Measurements from ENCODE around the gene SLC35B2.

The SLC35B2 gene

GRCh38 chr6:44286747-44287146 is 29.4 kb upstream of the SLC35B2 start:
- no peak for DNase-seq (ENCODE audit: low read depth in 1 of 2, low spot score in 1 of 2)

GRCh38 chr6:44286285-44286565 is 28.9 kb upstream of the SLC35B2 start:
- no peak for DNase-seq (ENCODE audit: low read depth in 1 of 2, low spot score in 1 of 2)

DNA sequence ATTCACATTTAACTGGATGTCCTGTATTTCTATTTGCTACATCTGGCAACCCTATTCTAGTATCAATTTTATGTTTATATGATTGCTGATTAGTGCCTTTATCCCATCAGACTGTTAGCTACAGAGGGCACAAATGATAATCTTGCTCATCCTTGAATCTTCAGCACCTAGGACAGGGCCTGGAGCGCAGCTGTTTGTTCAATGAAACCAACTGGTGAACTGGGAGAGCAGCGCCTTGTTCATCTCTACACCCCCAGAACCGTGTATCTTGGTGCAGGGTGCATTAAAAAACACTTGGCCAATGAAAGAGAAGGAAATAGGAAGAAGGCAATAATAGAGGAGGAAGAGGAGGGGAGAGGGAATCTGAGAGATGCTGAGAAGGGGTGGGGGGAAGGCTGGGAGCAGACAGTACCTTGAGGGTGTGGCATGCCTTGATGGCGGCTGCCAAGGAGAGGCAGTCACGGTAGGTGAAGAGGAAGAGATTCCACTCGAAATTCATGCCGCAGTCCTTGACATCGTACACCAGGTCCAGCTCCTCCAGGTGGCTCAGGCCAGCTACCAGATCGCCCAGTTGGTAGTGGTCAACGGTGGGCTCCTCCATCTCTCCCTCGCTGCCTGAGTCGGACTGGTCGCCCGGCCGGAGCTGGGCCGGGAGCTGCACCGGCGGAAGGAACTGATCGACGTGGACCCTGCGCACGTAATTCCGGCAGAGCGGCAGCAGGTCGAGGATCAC is 28.4 kb upstream of the SLC35B2 start:
- no peak for DNase-seq (ENCODE audit: low read depth in 1 of 2, low spot score in 1 of 2)

GRCh38 chr6:44284867-44285266 is 27.5 kb upstream of the SLC35B2 start:
- DNase-seq (ENCODE audit: low read depth in 1 of 2, low spot score in 1 of 2) = no peak

- DNase-seq (ENCODE audit: low read depth in 1 of 2, low spot score in 1 of 2) = no peak
Observed at GRCh38 chr6:44284121-44284520, 26.8 kb upstream of the SLC35B2 start.

- no peak for DNase-seq (ENCODE audit: low read depth in 1 of 2, low spot score in 1 of 2)
Observed at GRCh38 chr6:44278774-44279697, 21.7 kb upstream of the SLC35B2 start.

DNA sequence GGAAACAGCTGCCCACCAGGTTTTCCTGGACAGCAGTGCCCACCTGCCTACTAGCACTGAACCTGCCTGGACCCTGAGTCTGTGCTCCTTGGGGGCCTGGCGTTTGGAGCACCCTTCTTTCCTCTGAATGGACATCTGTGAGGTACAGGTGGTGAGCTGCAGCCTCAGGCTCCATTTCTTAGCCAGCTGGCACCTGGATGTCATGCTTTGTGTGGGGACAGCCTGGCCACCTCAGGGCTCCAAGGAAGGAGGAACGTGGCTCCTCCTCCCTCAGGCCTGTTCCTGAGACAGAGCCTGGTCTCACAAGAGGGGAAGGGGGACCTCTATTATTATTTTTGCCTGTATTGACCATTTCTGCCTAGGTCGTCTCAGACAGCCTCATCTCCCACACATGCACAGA is 21.0 kb upstream of the SLC35B2 start:
- DNase-seq (ENCODE audit: low read depth in 1 of 2, low spot score in 1 of 2) = no peak

- no peak for DNase-seq (ENCODE audit: low read depth in 1 of 2, low spot score in 1 of 2)
Observed at GRCh38 chr6:44277763-44278162, 20.4 kb upstream of the SLC35B2 start.

- DNase-seq (ENCODE audit: low read depth in 1 of 2, low spot score in 1 of 2) = no peak
Observed at GRCh38 chr6:44276667-44277640, 19.6 kb upstream of the SLC35B2 start.

DNA sequence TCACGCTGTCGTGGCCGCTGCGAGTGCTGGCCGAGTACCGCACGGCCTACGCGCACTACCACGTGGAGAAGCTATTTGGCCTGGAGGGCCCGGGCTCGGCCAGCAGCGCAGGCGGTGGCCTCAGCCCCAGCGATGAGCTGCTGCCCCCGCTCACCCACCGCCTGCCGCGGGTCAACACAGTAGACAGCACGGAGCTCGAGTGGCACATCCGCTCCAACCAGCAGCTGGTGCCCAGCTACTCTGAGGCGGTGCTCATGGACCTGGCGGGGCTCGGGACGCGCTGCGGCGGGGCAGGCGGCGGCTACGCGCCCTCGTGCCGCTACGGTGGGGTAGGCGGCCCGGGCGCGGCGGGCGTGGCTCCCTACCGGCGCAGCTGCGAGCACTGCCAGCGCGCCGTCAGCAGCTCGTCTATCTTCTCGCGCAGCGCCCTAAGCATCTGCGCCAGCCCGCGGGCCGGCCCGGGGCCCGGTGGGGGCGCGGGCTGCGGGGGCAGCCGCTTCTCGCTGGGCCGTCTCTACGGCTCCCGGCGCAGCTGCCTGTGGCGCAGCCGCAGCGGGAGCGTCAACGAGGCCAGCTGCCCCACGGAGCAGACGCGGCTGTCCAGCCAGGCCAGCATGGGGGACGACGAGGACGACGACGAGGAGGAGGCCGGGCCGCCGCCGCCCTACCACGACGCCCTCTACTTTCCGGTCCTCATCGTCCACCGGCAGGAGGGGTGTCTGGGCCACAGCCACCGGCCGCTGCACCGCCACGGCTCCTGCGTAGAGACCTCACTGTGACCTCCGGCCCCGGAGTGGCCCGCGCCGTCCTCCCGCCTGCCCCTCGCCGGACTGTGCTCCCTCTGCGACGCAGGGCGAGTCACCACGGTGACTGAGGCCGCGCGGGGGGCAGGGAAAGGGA is 18.7 kb upstream of the SLC35B2 start:
- no peak for DNase-seq (ENCODE audit: low read depth in 1 of 2, low spot score in 1 of 2)

DNA sequence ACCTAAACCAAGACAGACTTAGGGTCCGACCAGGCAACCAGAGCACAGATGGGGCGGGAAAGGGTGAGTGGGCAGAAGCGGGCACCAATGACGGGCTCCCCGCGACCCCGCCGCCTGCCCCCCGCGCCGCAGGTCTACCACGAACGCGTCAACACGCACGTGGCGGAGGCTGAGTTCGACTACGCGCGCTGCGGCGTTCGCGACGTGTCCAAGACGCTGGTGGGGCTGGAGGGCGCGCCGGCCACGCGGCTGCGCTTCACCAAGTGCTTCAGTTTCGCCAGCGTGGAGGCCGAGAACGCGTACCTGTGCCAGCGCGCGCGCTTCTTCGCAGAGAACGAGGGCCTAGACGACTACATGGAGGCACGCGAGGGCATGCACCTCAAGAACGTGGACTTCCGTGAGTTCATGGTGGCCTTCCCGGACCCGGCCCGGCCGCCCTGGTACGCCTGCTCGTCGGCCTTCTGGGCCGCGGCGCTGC is 18.0 kb upstream of the SLC35B2 start:
- no peak for DNase-seq (ENCODE audit: low read depth in 1 of 2, low spot score in 1 of 2)

DNA sequence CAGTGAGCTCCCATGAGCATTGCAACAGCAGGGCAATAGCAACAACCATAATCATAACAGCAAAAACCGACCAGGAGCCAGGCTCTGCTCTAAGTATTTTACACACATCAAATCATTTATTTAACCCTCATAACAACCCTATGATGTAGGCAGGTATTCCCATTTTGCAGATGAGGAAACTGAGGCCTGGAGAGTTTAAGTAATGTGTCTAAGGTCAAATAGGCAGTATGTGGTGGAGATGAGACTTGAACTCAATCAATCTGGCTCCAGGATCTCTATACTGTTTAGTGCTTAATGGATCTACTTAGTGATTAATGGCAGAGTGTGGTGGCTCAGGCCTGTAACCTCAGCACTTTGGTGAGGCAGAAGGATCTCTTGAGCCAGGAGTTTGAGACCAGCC is 16.3 kb upstream of the SLC35B2 start:
- DNase-seq (ENCODE audit: low read depth in 1 of 2, low spot score in 1 of 2) = no peak

GRCh38 chr6:44272999-44273566 is 15.8 kb upstream of the SLC35B2 start:
- no peak for DNase-seq (ENCODE audit: low read depth in 1 of 2, low spot score in 1 of 2)

GRCh38 chr6:44272529-44272928 is 15.2 kb upstream of the SLC35B2 start:
- DNase-seq (ENCODE audit: low read depth in 1 of 2, low spot score in 1 of 2) = no peak

- no peak for DNase-seq (ENCODE audit: low read depth in 1 of 2, low spot score in 1 of 2)
Observed at GRCh38 chr6:44271914-44272313, 14.6 kb upstream of the SLC35B2 start.

GRCh38 chr6:44271406-44271723 is 14.0 kb upstream of the SLC35B2 start:
- no peak for DNase-seq (ENCODE audit: low read depth in 1 of 2, low spot score in 1 of 2)

DNA sequence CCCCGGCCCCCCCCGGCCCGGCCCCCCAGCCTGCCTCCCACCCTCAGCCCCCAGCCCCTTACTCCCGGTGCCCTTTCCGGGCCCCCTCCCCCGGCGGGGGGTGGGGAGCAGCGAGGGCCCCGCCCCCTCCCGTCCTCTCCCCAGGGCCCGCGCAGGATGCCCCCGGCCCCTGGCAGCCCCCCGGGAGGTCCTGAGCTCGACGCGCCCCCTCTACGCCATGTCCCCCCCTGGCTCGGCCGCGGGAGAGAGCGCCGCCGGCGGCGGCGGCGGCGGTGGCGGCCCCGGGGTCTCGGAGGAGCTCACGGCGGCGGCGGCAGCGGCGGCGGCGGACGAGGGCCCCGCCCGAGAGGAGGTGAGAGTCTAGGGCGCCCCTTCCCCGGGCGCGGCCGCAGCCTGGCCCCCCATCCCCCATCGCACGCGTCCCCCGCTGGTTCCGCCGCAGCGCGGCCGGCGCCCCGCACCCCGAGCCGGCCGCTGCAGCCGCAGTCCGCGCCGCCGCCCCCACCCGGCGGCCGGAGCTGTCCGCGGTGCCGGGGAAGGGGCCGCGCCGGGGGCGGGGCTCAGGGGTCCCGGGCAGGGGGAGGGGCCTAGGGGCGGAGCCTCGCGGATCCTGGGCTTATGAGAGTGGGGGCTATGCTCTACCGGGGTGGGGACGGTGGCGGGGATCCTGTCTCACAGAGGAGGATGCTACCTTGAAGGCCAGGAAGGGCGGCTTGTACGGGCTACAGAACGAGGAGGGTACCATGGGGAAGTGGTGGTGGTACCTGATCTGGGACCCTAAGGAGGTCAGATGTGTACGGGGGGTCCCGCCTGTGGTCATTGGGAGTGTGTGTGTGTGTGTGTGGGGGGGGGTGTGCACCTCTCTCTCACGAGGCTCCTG is 13.4 kb upstream of the SLC35B2 start:
- no peak for DNase-seq (ENCODE audit: low read depth in 1 of 2, low spot score in 1 of 2)

DNA sequence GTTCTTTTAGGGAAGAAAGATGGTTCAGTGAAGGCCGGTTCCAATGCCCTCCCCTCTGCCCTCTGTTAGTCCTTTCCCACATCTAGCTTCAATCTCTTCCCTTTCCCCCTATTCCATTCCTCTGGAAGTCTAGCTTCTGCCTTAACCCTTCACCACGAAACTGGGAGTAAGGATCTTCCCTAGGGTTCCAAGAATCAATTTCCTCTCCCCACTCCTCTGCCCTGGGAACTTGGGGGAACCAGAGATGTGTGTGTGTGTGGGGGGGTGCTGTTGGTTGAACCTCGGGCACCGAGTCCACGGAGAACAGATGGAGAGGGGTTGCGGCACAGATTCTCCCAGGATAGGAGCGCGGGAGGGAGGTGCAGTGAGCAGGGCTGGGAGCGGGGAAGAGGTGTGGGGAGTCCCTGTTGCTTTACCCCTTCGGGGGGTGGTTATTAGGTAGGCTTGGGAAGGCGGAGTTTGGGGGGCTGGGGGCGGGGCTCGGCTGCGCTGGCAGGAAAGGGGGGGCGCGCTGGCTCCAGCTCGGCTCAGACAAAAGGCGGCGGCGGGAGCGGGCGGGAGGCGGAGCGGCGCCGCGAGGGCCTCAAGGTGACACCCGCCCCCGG is 12.7 kb upstream of the SLC35B2 start, which contains the start of gene TMEM151B:
Gene TMEM151B (plus strand): TSS at position 530 of the 605 bp plus-strand sequence. CDS start 293 bp downstream, outside the sequence.
- DNase-seq (ENCODE audit: low read depth in 1 of 2, low spot score in 1 of 2) = no peak

All from stimulated activated CD4-positive, alpha-beta T cell treated with anti-CD3 and anti-CD28 coated beads, Interleukin-15, amount 100 ng/mL, for 1 hour (primary cell).